K562 (cell line): Measurements from ENCODE around the gene SOX6. TPM values are rescaled to one million over a fixed set of nuclear protein-coding genes. Genes with fewer than 3 reads are reported as not detected.

Experiments used
- ATAC-seq: fragments of 200-7000 bp; cut with Tn5 transposase; 3 replicates; pipeline ENCODE4 v1.9.1; 2020; ENCODE audit warnings: moderate library complexity
- BruUV-seq: library from RNA; stranded (reverse); fragments of 400-500 nt; replicated peaks from 2 replicates; lab custom pipeline; 2021; lab: Mats Ljungman, UMichigan
- CTCF ChIA-PET: fragments of 300-600 bp; formaldehyde crosslinking; extraction: SDS; loops from one replicate; lab custom pipeline; 2021; ENCODE audit warnings: low intra/inter-chr PET ratio; lab: Yijun Ruan, JAX
- POLR2A ChIA-PET: fragments of 300-600, 350-650 bp; sonication (Branson Sonifier 250); formaldehyde crosslinking; extraction: SDS; loops from one replicate; lab custom pipeline; 2021; ENCODE audit warnings: antibody characterized with exemption, inconsistent platforms; lab: Yijun Ruan, JAX
- DNase-seq, 4 experiments: peaks; one replicate each; pipeline versions ENCODE4 v3.0.0 to v3.0.0-alpha.2; 2011 to 2018; ENCODE audit warnings: low spot score in 3 of 4, mixed read lengths in 3 of 4; ENCODE audit errors: extremely low read depth in 1 of 4
- FAIRE-seq: peaks from 2 replicates; lab custom pipeline; 2011; peaks lifted over from hg19 to GRCh38; lab: Jason Lieb, UNC
- H2AFZ ChIP-seq: 2 replicates; pipeline ENCODE4 v1.6.0; 2011; ENCODE audit warnings: low read depth, low read length, control low read depth, inconsistent platforms
- H3K27ac ChIP-seq: fragments of 200-600 bp; 3 replicates; pipeline ENCODE4 v1.8.0; 2011; ENCODE audit warnings: low read depth, mild to moderate bottlenecking, control low read depth, inconsistent platforms, low read length, moderate library complexity, mixed read lengths; ENCODE audit errors: extremely low read depth
- H3K27me3 ChIP-seq, 2 experiments: fragments of 300-600 bp in 1 of 2; 2 replicates in 1 of 2; 3 replicates in 1 of 2; pipeline versions ENCODE4 v1.6.0 to v1.8.0; 2011; ENCODE audit warnings: inconsistent platforms in 2 of 2, low read length in 2 of 2, mild to moderate bottlenecking in 1 of 2, mixed read lengths in 1 of 2, moderate library complexity in 1 of 2; ENCODE audit not compliant: control insufficient read depth in 2 of 2, insufficient read depth in 2 of 2
- H3K36me3 ChIP-seq: fragments of 300-600 bp; 3 replicates; pipeline ENCODE4 v1.8.0; 2011; ENCODE audit warnings: mild to moderate bottlenecking, low read length, inconsistent platforms; ENCODE audit not compliant: control insufficient read depth, insufficient read depth
- H3K4me1 ChIP-seq, 2 experiments: fragments of 200-600 bp in 1 of 2; replicated peaks in 1 of 2; 2 replicates in 1 of 2; 3 replicates in 1 of 2; pipeline versions ENCODE4 v1.5.1 to v1.8.0; 2011; ENCODE audit warnings: inconsistent platforms in 2 of 2, low read length in 2 of 2, mild to moderate bottlenecking in 1 of 2, mixed read lengths in 1 of 2, moderate library complexity in 1 of 2; ENCODE audit not compliant: control insufficient read depth in 2 of 2, insufficient read depth in 2 of 2
- H3K4me2 ChIP-seq: 2 replicates; pipeline ENCODE4 v1.6.1; 2011; ENCODE audit warnings: low read length, control low read depth, inconsistent platforms, mixed read lengths; ENCODE audit not compliant: insufficient read depth
- H3K4me3 ChIP-seq: fragments of 200-600 bp; sonication (generic), shearing (Covaris generic); 2 replicates; pipeline ENCODE4 v1.5.1; 2016; ENCODE audit warnings: control low read depth, inconsistent platforms
- H3K79me2 ChIP-seq: fragments of 200-600 bp; 3 replicates; pipeline ENCODE4 v1.8.0; 2011; ENCODE audit warnings: low read length, inconsistent platforms; ENCODE audit not compliant: control insufficient read depth, insufficient read depth
- H3K9ac ChIP-seq, 2 experiments: 2 replicates each; pipeline versions ENCODE4 v1.6.0 to v1.6.1; 2011; ENCODE audit warnings: low read depth in 2 of 2, low read length in 2 of 2, control low read depth in 1 of 2, inconsistent platforms in 1 of 2, mild to moderate bottlenecking in 1 of 2, mixed read lengths in 1 of 2; ENCODE audit not compliant: insufficient read depth in 1 of 2
- H3K9me1 ChIP-seq: one replicate; pipeline ENCODE4 v1.6.0; 2011; ENCODE audit warnings: inconsistent platforms, mild to moderate bottlenecking, low read length, moderate library complexity; ENCODE audit not compliant: control insufficient read depth, insufficient read depth
- H3K9me3 ChIP-seq: replicated peaks from 2 replicates; pipeline ENCODE4 v1.5.1; 2011; ENCODE audit warnings: low read depth, low read length, inconsistent platforms; ENCODE audit not compliant: control insufficient read depth, insufficient read depth
- H4K20me1 ChIP-seq: replicated peaks from 2 replicates; pipeline ENCODE4 v1.6.1; 2011; ENCODE audit warnings: low read length, inconsistent platforms, mixed read lengths; ENCODE audit not compliant: control insufficient read depth, insufficient read depth
- ADNP ChIP-seq: fragments of 200-800 bp; sonication (Bioruptor generic); IDR thresholded peaks from 2 replicates; pipeline ENCODE4 v1.6.1; 2016; ENCODE audit warnings: missing genetic modification characterization, missing compliant biosample characterization
- CSDE1 ChIP-seq, 2 experiments: fragments of 450-650 bp; IDR thresholded peaks; 2 replicates each; pipeline ENCODE4 v1.6.1; 2016; ENCODE audit warnings: mild to moderate bottlenecking in 1 of 2
- PYGO2 ChIP-seq: fragments of 450-650 bp; IDR thresholded peaks from 2 replicates; pipeline ENCODE4 v1.6.1; 2016; ENCODE audit warnings: mild to moderate bottlenecking, missing genetic modification characterization, moderate library complexity, missing compliant biosample characterization
- RBM17 ChIP-seq: fragments of 200-400 bp; formaldehyde crosslinking; IDR thresholded peaks from 2 replicates; pipeline ENCODE4 v1.6.1; 2017; ENCODE audit warnings: low read depth, mild to moderate bottlenecking, low read length, borderline replicate concordance
- THAP7 ChIP-seq: fragments of 250-450 bp; sonication (Bioruptor Pico); IDR thresholded peaks from 2 replicates; pipeline ENCODE4 v1.5.0; 2021
- ZNF316 ChIP-seq: fragments of 450-650 bp; IDR thresholded peaks from 2 replicates; pipeline ENCODE4 v1.6.1; 2016
- WGBS: fragments of 100-300 bp; shearing (Covaris generic); methylation state at CpG from one replicate; pipeline ENCODE4 v1.1.6; 2016; ENCODE audit warnings: low coverage, mixed read lengths; ENCODE audit not compliant: insufficient coverage; ENCODE audit errors: missing lambda C conversion rate; 5-methylcytosine and 5-hydroxymethylcytosine counted together
- in situ Hi-C: fragments of 300-500 bp; cut with MboI; formaldehyde crosslinking; loops from 4 replicates; pipeline ENCODE4 v1.15.0; 2018; ENCODE audit warnings: inconsistent platforms, mixed read lengths
- intact Hi-C: fragments of 100-400 bp; cut with micrococcal nuclease; formaldehyde crosslinking; loops from 2 replicates; pipeline ENCODE4 v1.14.2; 2022
- polyA plus RNA-seq, 8 experiments: library from polyadenylated mRNA; depleted of rRNA in 4 of 8; stranded (reverse) in 5 of 8; unstranded in 3 of 8; fragments of >200 nt; fragmentation: Nextera tagmentation in 2 of 8; fragmentation: Illumina TruSeq in 1 of 8; extraction: Ambion mirVana in 2 of 8; extraction: Trizol in 1 of 8; gene quantifications; 2 replicates each; pipeline versions ENCODE4 v1.2.1 to v1.2.3, GENCODE V29; 2011 to 2014; ENCODE audit warnings: inconsistent platforms in 1 of 8, missing spikeins in 1 of 8
- total RNA-seq, 7 experiments: library from RNA; depleted of rRNA in 6 of 7; stranded (reverse); fragments of >200 nt in 6 of 7; fragmentation: Illumina TruSeq in 2 of 7; extraction: Trizol in 2 of 7; gene quantifications; 2 replicates each; pipeline versions ENCODE4 v1.2.1 to v1.2.3, GENCODE V29; 2011 to 2021; ENCODE audit warnings: low replicate concordance in 1 of 7
- TF ChIP-seq, protein P1 (sequence below), 3 experiments: IDR thresholded peaks in 2 of 3; conservative IDR thresholded peaks in 1 of 3; 2 replicates each; pipeline ENCODE4 v1.5.1; 2011 to 2012; ENCODE audit warnings: low read length in 3 of 3, mild to moderate bottlenecking in 3 of 3, control low read depth in 2 of 3, improper control_type of control experiment in 1 of 3, inconsistent platforms in 1 of 3, low read depth in 1 of 3, mixed read lengths in 1 of 3, moderate library complexity in 1 of 3; ENCODE audit not compliant: insufficient read depth in 2 of 3
- TF ChIP-seq, protein P2 (sequence below): fragments of 450-650 bp; IDR thresholded peaks from 2 replicates; pipeline ENCODE4 v1.7.0; 2016; ENCODE audit warnings: borderline replicate concordance
- TF ChIP-seq, protein P3 (sequence below): sonication (generic); formaldehyde crosslinking; IDR thresholded peaks from 2 replicates; pipeline ENCODE4 v1.8.1; 2023; ENCODE audit warnings: mild to moderate bottlenecking, missing genetic modification reagents

The SOX6 gene
- total and polyA plus RNA-seq, 9 of the 15 experiments (the other 6 are each of a cell fraction or from before 2014, with no cell fraction given): 0.89 to 8.7 (median 5.7) TPM

- no peaks in the 10 kb centered on the region for H3K9me3 ChIP-seq
- CTCF ChIA-PET: no interaction called here
- FAIRE-seq: no peak
Observed at GRCh38 chr11:16317712-16318111, 38.6 kb downstream of the SOX6 start.

More at GRCh38 chr11:16317712-16318111, 38.6 kb downstream of the SOX6 start:
- TF ChIP-seq ZNF316: no peak
- TF ChIP-seq, protein P1, sequence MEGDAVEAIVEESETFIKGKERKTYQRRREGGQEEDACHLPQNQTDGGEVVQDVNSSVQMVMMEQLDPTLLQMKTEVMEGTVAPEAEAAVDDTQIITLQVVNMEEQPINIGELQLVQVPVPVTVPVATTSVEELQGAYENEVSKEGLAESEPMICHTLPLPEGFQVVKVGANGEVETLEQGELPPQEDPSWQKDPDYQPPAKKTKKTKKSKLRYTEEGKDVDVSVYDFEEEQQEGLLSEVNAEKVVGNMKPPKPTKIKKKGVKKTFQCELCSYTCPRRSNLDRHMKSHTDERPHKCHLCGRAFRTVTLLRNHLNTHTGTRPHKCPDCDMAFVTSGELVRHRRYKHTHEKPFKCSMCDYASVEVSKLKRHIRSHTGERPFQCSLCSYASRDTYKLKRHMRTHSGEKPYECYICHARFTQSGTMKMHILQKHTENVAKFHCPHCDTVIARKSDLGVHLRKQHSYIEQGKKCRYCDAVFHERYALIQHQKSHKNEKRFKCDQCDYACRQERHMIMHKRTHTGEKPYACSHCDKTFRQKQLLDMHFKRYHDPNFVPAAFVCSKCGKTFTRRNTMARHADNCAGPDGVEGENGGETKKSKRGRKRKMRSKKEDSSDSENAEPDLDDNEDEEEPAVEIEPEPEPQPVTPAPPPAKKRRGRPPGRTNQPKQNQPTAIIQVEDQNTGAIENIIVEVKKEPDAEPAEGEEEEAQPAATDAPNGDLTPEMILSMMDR (IDR thresholded peaks at IDR 0.05 in 2 of 3, conservative IDR thresholded peaks at IDR 0.05 in 1 of 3; ENCODE audit: insufficient read depth in 2 of 3, low read depth in 1 of 3, low read length in 3 of 3): no peak
- TF ChIP-seq PYGO2: no peak
- no peak for TF ChIP-seq CSDE1 (IDR thresholded peaks at IDR 0.05)
- no peak for TF ChIP-seq THAP7 (CRISPR knock-in tag)
- TF ChIP-seq ADNP (tag): no peak
- TF ChIP-seq RBM17: no peak
- TF ChIP-seq, protein P2, sequence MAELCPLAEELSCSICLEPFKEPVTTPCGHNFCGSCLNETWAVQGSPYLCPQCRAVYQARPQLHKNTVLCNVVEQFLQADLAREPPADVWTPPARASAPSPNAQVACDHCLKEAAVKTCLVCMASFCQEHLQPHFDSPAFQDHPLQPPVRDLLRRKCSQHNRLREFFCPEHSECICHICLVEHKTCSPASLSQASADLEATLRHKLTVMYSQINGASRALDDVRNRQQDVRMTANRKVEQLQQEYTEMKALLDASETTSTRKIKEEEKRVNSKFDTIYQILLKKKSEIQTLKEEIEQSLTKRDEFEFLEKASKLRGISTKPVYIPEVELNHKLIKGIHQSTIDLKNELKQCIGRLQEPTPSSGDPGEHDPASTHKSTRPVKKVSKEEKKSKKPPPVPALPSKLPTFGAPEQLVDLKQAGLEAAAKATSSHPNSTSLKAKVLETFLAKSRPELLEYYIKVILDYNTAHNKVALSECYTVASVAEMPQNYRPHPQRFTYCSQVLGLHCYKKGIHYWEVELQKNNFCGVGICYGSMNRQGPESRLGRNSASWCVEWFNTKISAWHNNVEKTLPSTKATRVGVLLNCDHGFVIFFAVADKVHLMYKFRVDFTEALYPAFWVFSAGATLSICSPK: no peak
- TF ChIP-seq, protein P3, sequence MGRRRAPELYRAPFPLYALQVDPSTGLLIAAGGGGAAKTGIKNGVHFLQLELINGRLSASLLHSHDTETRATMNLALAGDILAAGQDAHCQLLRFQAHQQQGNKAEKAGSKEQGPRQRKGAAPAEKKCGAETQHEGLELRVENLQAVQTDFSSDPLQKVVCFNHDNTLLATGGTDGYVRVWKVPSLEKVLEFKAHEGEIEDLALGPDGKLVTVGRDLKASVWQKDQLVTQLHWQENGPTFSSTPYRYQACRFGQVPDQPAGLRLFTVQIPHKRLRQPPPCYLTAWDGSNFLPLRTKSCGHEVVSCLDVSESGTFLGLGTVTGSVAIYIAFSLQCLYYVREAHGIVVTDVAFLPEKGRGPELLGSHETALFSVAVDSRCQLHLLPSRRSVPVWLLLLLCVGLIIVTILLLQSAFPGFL (CRISPR knock-in tag): no peak
- Histone ChIP-seq H3K9ac (no peak overlapping the region), H3K79me2 (no peaks in the 10 kb centered on the region), H3K27ac (no peak overlapping the region), H3K9me1 (no peaks in the 10 kb centered on the region), H3K27me3 (no peaks in the 10 kb centered on the region), H4K20me1 (no peaks in the 10 kb centered on the region), H3K4me2 (no peak overlapping the region), H3K36me3 (no peaks in the 10 kb centered on the region), H3K4me1 (no peaks in the 10 kb centered on the region), H3K4me3 (no peak overlapping the region), H2AFZ (no peak overlapping the region)
- ATAC-seq: peak; percentile 77
- BruUV-seq: no TSS peak
- no peak for DNase-seq
- POLR2A ChIA-PET: interaction anchor here (1.4 kb wide), 1 partner anchor 30 kb away, joined by 3 read pairs; no protein-coding TSS in a partner anchor
- 40% methylated on average over 1 of the region's 1 CpG for WGBS
- intact Hi-C loops: no loop called here
- in situ Hi-C loops: no loop called here
